Gastrocnemius medialis (tissue), 4 donors: Measurements from ENCODE around the gene PPEF2. TPM values are rescaled to one million over a fixed set of nuclear protein-coding genes. Genes with fewer than 3 reads are reported as not detected.
A peak's percentile ranks its signal among the peaks of the same experiment; 100 is the strongest.

ENCODE experiments used
- ATAC-seq, 2 donors: fragments of 150-250 bp; one replicate each; pipeline ENCODE4 v1.9.1; 2016
- DNase-seq, 2 donors: peaks; one replicate each; pipeline ENCODE4 v3.0.0-alpha.2; 2019
- H3K27ac ChIP-seq, 4 donors: fragments of 200-600 bp; sonication (generic); 1 replicate in 1 of 4; 2 replicates in 3 of 4; pipeline ENCODE4 v1.5.1; 2016 to 2018; ENCODE audit warnings: mild to moderate bottlenecking in 2 of 4, moderate library complexity in 1 of 4
- H3K27me3 ChIP-seq, 3 donors: fragments of 200-600 bp; sonication (generic) in 2 of 3; 1 replicate in 1 of 3; 2 replicates in 2 of 3; pipeline versions ENCODE4 v1.5.1 to v1.6.0; 2016 to 2019; ENCODE audit warnings: mild to moderate bottlenecking in 1 of 3, moderate library complexity in 1 of 3
- H3K36me3 ChIP-seq, 2 donors: fragments of 200-600 bp; sonication (generic) in 1 of 2; one replicate each; pipeline ENCODE4 v1.5.1; 2017 to 2018
- H3K4me1 ChIP-seq, 2 donors: fragments of 200-600 bp; sonication (generic) in 1 of 2; one replicate each; pipeline ENCODE4 v1.5.1; 2016 to 2017; ENCODE audit warnings: mild to moderate bottlenecking in 2 of 2
- H3K4me3 ChIP-seq, 4 donors: fragments of 200-600 bp; sonication (generic) in 3 of 4; 1 replicate in 1 of 4; 2 replicates in 3 of 4; pipeline ENCODE4 v1.5.1; 2016 to 2019; ENCODE audit warnings: mild to moderate bottlenecking in 2 of 4
- H3K9me3 ChIP-seq, 3 donors: fragments of 200-600 bp; sonication (generic) in 2 of 3; 1 replicate in 1 of 3; 2 replicates in 2 of 3; pipeline ENCODE4 v1.5.1; 2016 to 2019
- CTCF ChIP-seq, 5 experiments: fragments of 450-650 bp in 3 of 5; fragments of 200-600 bp in 2 of 5; sonication (generic) in 2 of 5; IDR thresholded peaks in 4 of 5; conservative IDR thresholded peaks in 1 of 5; 1 replicate in 4 of 5; 2 replicates in 1 of 5; pipeline ENCODE4 v1.5.1; 2016 to 2019; ENCODE audit warnings: antibody characterized with exemption in 5 of 5, mild to moderate bottlenecking in 3 of 5, moderate library complexity in 3 of 5
- POLR2A ChIP-seq, 2 donors: fragments of 450-650 bp; IDR thresholded peaks; one replicate each; pipeline ENCODE4 v1.6.1; 2017; ENCODE audit warnings: antibody characterized with exemption in 2 of 2, mild to moderate bottlenecking in 2 of 2, moderate library complexity in 2 of 2
- in situ Hi-C, 4 donors: fragments of 200-750 bp; cut with MboI; loops; one replicate each; pipeline versions ENCODE4 v1.15.0 to v1.8.0; 2017; ENCODE audit warnings: low sequenced_read_pairs in 4 of 4
- intact Hi-C: fragments of 100-400 bp; cut with DNase I; formaldehyde crosslinking; loops from one replicate; pipeline ENCODE4 v1.15.1; 2023; ENCODE audit warnings: low total_unique reads
- total RNA-seq, 4 donors: library from RNA; depleted of rRNA; stranded (reverse); fragments of >200 nt; gene quantifications; one replicate each; pipeline versions ENCODE4 v1.1.0 to v1.2.3, GENCODE V29; 2016

PPEF2 gene
- total RNA-seq, 4 donors from 2014 or later, result 0.13 TPM; not detected in 3

DNA sequence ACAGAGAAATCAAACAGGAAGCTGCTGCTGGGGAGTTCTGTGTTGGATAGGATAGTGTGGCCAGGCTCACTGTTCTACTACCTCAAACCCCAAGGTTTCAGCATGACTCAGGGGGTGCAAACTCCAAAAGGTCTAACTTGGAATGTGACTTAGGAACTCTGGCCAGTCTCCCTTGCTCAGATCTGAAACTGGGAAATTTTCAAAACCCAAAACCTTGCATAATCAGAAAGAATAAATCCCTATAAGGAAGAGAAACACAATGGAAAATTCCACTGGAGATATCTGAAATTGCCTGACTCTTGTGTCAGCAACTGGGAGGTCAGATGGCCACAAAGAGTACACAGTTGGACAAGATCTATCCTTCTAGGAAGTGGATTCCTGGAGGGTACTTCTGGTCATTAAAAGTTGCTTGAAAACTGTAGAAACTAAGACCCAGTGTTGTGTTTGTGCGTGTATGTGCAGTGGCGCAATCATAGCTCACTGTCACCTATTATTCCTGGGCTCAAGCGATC lies 58.0 kb downstream of the PPEF2 start:
- no peak for TF ChIP-seq POLR2A (IDR thresholded peaks at IDR 0.05)
- TF ChIP-seq CTCF (IDR thresholded peaks at IDR 0.05 in 4 of 5, conservative IDR thresholded peaks at IDR 0.05 in 1 of 5), result no peak
- H3K27me3 ChIP-seq, result no peaks in the 10 kb centered on the region
- in situ Hi-C loops, result no loop called here
- ATAC-seq (no peak), DNase-seq (no peak)
- intact Hi-C loops, result loop anchor here (10.0 kb wide), 1 partner anchor 209 kb away; the partner anchor contains the start of gene CDKL2
- H3K4me1 ChIP-seq, result peaks cover 11 to 12% of the 10 kb centered on the region in 2 donors
- H3K4me3 ChIP-seq, result no peak overlapping the region
- H3K36me3 ChIP-seq, result no peaks in the 10 kb centered on the region
- H3K9me3 ChIP-seq, result no peaks in the 10 kb centered on the region
- no peak overlapping the region for H3K27ac ChIP-seq

- no peaks in the 10 kb centered on the region for H3K27me3 ChIP-seq
- H3K9me3 ChIP-seq, result no peaks in the 10 kb centered on the region
- no peaks in the 10 kb centered on the region for H3K36me3 ChIP-seq
- H3K4me3 ChIP-seq, result no peak overlapping the region
- in situ Hi-C loops (no loop called here), intact Hi-C loops (loop anchor here (10.0 kb wide), 1 partner anchor 209 kb away; the partner anchor contains the start of gene CDKL2)
- H3K27ac ChIP-seq, result no peak overlapping the region
- H3K4me1 ChIP-seq, result peaks cover 11 to 12% of the 10 kb centered on the region in 2 donors
- ATAC-seq (no peak), DNase-seq (no peak)
- no peak for TF ChIP-seq CTCF (IDR thresholded peaks at IDR 0.05 in 4 of 5, conservative IDR thresholded peaks at IDR 0.05 in 1 of 5)
- no peak for TF ChIP-seq POLR2A (IDR thresholded peaks at IDR 0.05)
Measured at GRCh38 chr4:75843596-75843995, 58.7 kb downstream of the PPEF2 start.

DNA sequence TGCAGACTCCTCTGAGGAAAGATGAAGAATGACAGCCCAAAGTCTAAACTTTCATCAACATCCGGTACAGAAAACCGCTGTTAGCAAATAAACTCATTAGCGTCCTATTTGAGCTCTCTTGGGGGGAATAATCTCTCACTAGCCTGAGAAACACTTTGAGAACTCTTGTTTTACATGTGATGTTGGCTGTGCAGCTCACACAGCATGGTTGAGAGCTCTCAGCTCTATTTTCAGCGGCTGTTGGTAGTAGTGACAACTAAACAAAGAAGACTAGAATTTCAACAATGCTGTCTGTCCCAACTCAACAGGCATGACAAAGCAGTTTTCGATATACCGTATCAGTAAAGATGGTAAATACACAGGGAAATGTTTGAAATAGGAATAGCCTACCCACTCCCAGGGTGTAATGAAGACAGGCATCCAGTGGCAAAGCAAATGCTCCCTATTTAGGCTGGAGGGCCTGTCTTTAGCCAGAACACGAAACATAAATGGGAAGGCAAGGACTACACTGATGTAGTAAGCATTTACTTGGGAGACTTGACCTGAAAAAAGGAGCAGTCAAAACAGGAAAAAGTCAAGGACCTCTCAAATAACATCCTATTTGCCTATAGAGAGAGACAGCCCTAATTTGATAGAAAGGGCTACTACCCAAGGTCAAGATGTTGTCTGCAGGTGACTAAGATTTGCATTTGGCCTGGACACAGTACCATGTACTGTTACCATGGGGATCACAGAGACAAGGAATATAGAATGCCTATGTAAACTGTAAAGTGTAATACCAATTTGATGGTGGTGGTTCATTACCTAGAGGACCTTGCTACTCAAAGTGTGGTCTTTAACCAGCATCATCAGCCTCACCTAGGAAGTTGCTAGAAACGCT lies 60.4 kb downstream of the PPEF2 start:
- Histone ChIP-seq H3K9me3 (no peaks in the 10 kb centered on the region), H3K27me3 (no peaks in the 10 kb centered on the region), H3K4me1 (peaks cover 6 to 7% of the 10 kb centered on the region in 2 donors), H3K4me3 (no peak overlapping the region), H3K36me3 (no peaks in the 10 kb centered on the region), H3K27ac (peak overlapping the region in 3 of 4 donors; percentile 6 to 54 (median 19))
- no peak for DNase-seq
- ATAC-seq, result peak in 1 of 2 donors; percentile 75
- TF ChIP-seq CTCF (IDR thresholded peaks at IDR 0.05 in 4 of 5, conservative IDR thresholded peaks at IDR 0.05 in 1 of 5) (no peak), POLR2A (IDR thresholded peaks at IDR 0.05) (no peak)
- intact Hi-C loops, result loop anchor here (10.0 kb wide), 1 partner anchor 207 kb away; the partner anchor contains the start of gene CDKL2
- in situ Hi-C loops, result no loop called here

- Histone ChIP-seq H3K27me3 (no peaks in the 10 kb centered on the region), H3K27ac (no peak overlapping the region), H3K36me3 (no peaks in the 10 kb centered on the region), H3K4me1 (no peaks in the 10 kb centered on the region), H3K4me3 (no peak overlapping the region), H3K9me3 (no peaks in the 10 kb centered on the region)
- ATAC-seq (no peak), DNase-seq (no peak)
- intact Hi-C loops (no loop called here), in situ Hi-C loops (no loop called here)
- TF ChIP-seq CTCF (IDR thresholded peaks at IDR 0.05 in 4 of 5, conservative IDR thresholded peaks at IDR 0.05 in 1 of 5) (no peak), POLR2A (IDR thresholded peaks at IDR 0.05) (no peak)
Measured at GRCh38 chr4:75834772-75835154, 67.5 kb downstream of the PPEF2 start.
